AG04449 (cell line): ENCODE measurements around the gene PCCB.

Source experiments
- CTCF ChIA-PET: fragments of 350-600 bp; formaldehyde crosslinking; extraction: SDS; loops from one replicate; lab custom pipeline; 2021; ENCODE audit warnings: antibody characterized with exemption; lab: Yijun Ruan, JAX
- POLR2A ChIA-PET: fragments of 400-600, 350-600 bp; formaldehyde crosslinking; extraction: SDS; loops from one replicate; lab custom pipeline; 2020; ENCODE audit warnings: antibody characterized with exemption, inconsistent platforms; lab: Yijun Ruan, JAX
- DNase-seq: peaks from one replicate; pipeline ENCODE4 v3.0.0-alpha.2; 2010; ENCODE audit warnings: low read depth, low spot score
- H3K4me3 ChIP-seq: 2 replicates; pipeline ENCODE4 v1.5.1; 2011; ENCODE audit warnings: low read depth, mild to moderate bottlenecking, control low read depth, low read length
- CTCF ChIP-seq: IDR thresholded peaks from one replicate; pipeline ENCODE4 v1.5.1; 2011; ENCODE audit warnings: mild to moderate bottlenecking, moderate library complexity, low read length, control low read depth, inconsistent platforms; ENCODE audit not compliant: insufficient read depth; ENCODE audit errors: missing control alignments

PCCB gene

GRCh38 chr3:136235545-136235944, 14.6 kb upstream of the PCCB start:
- POLR2A ChIA-PET = interaction anchor here (0.6 kb wide), 1 partner anchor 555 kb away, joined by 4 read pairs; no protein-coding TSS in a partner anchor
- CTCF ChIA-PET = no interaction called here
- no peak for DNase-seq
- TF ChIP-seq CTCF = no peak
- H3K4me3 ChIP-seq = no peak overlapping the region

GRCh38 chr3:136236109-136236508, 14.0 kb upstream of the PCCB start:
- no peak for DNase-seq
- H3K4me3 ChIP-seq = no peak overlapping the region
- POLR2A ChIA-PET = interaction anchor here (0.6 kb wide), 1 partner anchor 554 kb away, joined by 4 read pairs; no protein-coding TSS in a partner anchor
- CTCF ChIA-PET = no interaction called here
- TF ChIP-seq CTCF = no peak

- ChIA-PET POLR2A (no interaction called here), CTCF (no interaction called here)
- H3K4me3 ChIP-seq = no peak overlapping the region
- TF ChIP-seq CTCF = no peak
- no peak for DNase-seq
Observed at GRCh38 chr3:136237103-136237502, 13.0 kb upstream of the PCCB start.

- no peak for TF ChIP-seq CTCF
- ChIA-PET POLR2A (no interaction called here), CTCF (no interaction called here)
- H3K4me3 ChIP-seq = no peak overlapping the region
- no peak for DNase-seq
Observed at GRCh38 chr3:136237961-136238649, 12.0 kb upstream of the PCCB start.

GRCh38 chr3:136239094-136239493, 11.0 kb upstream of the PCCB start:
- CTCF ChIA-PET = interaction anchor here (0.6 to 1.0 kb wide), 4 partner anchors 10 to 161 kb away, joined by 3 to 5 read pairs (median 4); partner anchors contain the start of gene PCCB
- TF ChIP-seq CTCF = no peak
- no peak for DNase-seq
- POLR2A ChIA-PET = no interaction called here
- H3K4me3 ChIP-seq = no peak overlapping the region

GRCh38 chr3:136245691-136246090, 4.4 kb upstream of the PCCB start:
- CTCF ChIA-PET = no interaction called here
- H3K4me3 ChIP-seq = no peak overlapping the region

More at GRCh38 chr3:136245691-136246090, 4.4 kb upstream of the PCCB start:
- TF ChIP-seq CTCF = no peak
- no peak for DNase-seq
- POLR2A ChIA-PET = no interaction called here
